NCI-H2227 treated with DMSO at 0.1 percent for 48 hours (cell line): ENCODE results near the gene DNAH17.

Experiments used
- DNase-seq: peaks from one replicate; lab custom pipeline; 2025; lab: John Stamatoyannopoulos, UW

DNAH17 gene

GRCh38 chr17:78449983-78450595 lies 127.1 kb downstream of the DNAH17 start:
- no peak for DNase-seq

- no peak for DNase-seq
Measured at GRCh38 chr17:78448356-78448993, 128.7 kb downstream of the DNAH17 start.

- no peak for DNase-seq
Measured at GRCh38 chr17:78446833-78447232, 130.4 kb downstream of the DNAH17 start.

GRCh38 chr17:78444392-78444791 lies 132.8 kb downstream of the DNAH17 start:
- no peak for DNase-seq

- DNase-seq, result no peak
Measured at GRCh38 chr17:78442648-78443218, 134.5 kb downstream of the DNAH17 start.

DNA sequence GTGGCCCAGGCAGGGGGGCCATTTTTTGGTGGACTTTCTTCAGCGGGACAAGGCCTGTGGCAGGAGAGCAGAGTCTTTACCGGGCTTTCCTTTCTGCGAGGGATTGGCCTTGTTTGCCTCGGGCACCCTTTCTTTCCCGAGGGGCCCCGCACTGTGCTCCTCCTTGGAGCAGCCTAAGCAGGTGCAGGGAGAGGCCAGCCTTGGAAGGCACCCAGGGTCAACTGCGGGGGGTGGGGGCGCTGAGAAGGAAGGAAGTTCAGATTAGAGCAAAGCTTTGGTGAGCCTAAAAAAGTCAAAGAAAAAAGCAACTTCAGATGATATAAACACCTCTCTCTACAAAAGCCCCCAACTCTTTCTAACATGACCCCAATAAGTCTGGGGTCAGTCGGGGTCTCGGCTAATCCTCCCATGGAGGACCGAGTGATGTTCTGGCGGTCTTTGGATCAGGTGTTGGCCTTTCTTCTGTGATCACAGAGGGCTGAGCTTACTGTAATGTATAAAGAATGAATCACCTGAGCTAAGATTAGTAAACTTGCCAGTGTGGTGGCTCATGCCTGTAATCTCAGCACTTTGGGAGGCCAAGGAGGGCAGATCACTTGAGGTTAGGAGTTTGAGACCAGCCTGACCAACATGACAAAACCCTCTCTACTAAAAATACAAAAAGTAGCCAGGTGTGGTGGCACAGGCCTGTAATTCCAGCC lies 135.8 kb downstream of the DNAH17 start:
- no peak for DNase-seq

GRCh38 chr17:78438694-78439325 lies 138.4 kb downstream of the DNAH17 start:
- DNase-seq, result no peak

DNA sequence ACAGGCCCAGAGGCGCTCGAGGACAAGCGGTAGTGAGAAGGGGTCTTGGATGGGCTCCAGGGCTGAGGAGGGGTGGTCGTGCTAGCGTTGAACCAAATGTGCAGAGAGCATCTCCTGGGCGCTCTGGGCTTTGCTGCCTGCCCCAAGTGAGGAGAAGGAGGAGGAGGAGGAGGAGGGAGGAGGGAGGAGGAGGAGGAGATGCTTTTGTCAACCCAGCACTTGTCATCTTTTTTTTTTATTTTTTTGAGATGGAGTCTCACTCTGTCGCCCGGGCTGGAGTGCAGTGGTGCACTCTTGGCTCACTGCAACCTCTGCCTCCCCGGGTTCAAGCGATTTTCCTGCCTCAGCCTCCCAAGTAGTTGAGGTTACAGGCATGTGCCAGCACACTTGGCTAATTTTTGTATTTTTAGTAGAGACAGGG lies 138.9 kb downstream of the DNAH17 start:
- DNase-seq, result no peak

DNA sequence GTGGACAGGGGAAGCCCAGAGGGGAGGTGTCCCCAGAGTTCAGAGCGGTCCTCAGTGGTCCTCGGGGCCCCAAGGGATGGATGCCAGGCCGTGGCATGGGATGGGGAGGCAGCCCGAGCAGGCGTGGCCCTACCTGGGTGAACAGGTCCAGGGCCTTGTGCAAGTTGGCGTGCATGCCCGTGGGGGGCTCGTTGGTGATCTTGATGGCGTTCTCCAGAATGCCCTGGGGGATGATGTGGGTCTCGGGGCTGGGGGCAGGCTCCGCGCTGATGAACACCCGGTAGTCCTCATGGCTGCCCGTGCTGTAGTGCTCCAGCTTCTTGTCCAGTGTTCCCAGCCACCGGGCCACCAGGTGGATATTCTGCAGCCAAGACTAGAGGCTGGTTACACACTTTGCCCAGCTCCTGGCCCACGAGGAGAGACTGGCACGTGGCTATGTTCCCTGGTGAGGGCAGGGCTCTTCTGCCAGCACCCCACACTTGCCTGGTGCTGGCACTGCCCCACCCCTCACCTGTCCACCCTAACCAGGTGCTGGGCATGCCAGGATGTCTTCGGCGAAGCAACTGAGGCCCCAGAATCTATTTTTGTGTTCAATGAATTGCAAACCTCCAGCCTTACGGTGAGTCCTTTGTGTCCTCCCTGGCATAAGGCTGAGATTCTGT lies 139.6 kb downstream of the DNAH17 start:
- DNase-seq, result no peak

GRCh38 chr17:78435330-78436005 lies 141.7 kb downstream of the DNAH17 start:
- no peak for DNase-seq

DNA sequence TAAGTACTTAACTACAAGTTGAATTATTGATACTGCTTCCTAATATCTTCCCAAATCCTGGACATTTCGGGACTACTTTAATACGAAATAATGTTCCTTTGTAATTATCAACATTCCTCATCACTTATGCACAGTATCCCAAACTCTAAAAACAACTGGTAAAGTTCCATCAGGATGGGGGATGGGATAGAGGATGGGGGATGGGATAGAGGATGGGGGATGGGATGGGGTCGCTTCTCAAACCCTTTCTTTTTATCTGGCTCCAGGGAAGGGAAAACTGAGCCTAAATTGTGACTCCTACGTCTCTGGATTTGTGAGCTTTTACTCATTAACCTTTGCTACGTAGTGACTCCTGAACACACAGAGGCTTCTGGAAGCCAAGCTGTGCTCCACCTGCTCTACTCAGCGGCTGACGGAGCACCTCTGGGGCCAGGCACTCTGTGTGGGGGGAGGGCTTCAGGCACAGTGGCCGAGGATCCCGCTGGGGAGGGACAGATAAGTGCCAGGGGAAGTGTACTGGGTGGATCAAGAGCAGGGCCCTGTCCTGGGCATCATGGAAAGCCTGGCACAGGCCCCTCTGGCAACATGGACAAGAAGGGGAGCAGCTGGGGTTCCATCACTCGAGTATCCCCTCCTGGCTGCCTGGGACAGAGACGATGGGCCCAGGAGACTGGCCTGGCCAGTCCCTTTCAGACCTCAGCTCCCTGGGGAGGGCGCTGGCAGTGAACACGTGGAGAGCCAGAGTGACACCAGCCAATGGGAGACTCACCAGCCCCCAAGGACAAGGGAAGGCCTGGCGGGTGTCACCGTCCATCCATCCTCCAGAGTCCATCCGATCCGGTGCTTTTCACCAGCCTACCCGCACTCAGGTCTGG lies 142.5 kb downstream of the DNAH17 start:
- DNase-seq, result no peak

DNA sequence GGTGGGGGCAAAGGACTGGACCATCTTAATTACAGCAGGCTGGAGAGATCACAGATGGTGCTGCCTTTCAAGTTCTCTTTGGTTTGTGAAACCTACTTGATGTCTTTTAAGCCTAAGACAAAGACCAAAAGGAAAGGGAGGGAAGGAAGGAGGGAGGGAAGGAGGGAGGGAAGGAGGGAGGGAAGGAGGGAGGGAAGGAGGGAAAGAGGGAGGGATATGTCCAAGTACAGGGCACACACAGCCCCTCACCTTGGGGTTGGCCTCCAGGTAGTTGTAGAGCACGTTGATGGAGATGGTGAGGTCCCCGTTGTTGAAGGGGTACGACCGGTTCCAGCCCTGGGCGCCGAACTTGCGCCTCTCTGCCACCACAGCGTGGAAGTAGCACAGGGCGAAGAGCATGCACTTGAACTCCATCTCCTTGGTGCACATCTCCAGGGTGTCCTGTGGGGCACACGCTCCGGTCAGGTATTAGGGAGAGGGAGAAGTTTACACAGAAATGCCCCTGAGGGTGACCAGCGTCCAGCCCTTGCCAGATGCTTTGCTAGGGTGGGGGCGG lies 143.3 kb downstream of the DNAH17 start:
- DNase-seq, result no peak

DNA sequence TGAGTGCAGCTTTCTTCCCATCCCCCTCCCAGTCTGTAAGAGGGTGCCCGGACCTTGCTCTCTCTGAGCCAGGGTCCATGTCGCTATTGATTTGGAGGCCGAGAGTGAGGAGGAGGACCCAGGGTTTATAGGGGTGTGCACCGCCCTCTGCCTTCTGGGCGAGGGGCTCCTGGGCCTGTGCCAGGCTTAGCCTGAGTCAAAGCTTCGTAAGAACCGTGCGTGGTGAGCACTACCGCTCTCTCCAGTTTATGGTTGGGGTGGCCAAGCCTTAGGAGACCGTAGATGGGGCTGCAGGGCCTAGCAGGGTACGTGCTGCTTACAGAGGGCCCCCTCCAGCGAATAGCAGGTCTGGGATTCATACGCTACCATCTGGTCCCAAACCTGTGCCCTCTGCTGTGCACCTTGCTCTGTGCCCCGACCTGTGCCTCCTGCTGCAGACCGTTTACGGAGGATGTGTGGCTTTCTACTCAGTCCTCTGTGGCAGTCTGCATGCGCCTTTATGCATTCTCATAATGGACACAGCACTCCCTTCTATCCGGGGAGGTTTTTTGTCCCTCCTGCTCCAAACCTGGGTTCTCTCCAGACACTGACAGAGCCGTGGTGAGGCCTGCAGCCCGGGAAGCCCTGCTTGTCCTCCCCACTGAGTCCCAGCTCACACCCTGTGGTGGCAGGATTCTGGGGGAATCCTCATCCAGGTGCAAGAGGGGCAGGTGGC lies 144.0 kb downstream of the DNAH17 start:
- DNase-seq, result no peak

DNA sequence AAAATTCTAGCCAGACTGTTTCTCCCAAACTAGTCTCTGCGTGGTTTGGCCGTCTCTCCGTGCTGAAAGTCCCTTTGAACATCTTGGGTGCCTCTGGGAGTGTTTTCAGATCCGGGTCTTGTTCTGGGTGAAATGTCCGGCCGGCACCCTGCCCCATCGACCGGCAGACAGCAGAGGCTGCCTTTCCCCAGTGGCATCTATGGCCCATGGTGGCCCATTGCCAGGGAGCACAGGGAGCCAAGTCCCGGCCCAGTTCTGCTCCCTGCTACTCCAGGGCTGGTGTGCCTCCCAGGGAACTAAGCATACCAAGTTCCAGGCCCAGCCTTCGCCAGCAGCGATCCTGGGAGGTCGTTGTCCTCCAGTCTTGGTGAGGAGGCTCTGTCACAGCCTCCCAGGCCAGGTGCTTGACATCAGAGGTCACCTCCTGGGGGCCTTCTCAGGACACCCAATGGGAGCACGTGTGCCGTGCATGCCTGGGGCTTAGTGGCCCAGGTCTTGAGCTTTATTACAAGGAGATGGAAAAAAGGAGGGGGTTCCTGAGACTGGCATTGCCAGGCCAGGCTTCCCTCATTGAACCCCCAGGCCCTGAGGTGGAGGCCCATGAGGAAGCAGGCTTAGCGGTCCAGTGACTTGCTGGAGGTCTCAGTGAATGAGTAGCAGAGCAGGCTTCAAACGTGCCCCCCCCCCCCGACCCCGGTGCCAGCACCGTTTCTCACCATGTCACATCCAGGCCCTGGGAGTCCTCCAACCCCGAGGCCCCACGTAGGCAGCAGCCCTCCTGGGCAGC lies 144.8 kb downstream of the DNAH17 start:
- DNase-seq, result no peak

GRCh38 chr17:78431692-78431958 lies 145.6 kb downstream of the DNAH17 start:
- DNase-seq, result no peak

DNA sequence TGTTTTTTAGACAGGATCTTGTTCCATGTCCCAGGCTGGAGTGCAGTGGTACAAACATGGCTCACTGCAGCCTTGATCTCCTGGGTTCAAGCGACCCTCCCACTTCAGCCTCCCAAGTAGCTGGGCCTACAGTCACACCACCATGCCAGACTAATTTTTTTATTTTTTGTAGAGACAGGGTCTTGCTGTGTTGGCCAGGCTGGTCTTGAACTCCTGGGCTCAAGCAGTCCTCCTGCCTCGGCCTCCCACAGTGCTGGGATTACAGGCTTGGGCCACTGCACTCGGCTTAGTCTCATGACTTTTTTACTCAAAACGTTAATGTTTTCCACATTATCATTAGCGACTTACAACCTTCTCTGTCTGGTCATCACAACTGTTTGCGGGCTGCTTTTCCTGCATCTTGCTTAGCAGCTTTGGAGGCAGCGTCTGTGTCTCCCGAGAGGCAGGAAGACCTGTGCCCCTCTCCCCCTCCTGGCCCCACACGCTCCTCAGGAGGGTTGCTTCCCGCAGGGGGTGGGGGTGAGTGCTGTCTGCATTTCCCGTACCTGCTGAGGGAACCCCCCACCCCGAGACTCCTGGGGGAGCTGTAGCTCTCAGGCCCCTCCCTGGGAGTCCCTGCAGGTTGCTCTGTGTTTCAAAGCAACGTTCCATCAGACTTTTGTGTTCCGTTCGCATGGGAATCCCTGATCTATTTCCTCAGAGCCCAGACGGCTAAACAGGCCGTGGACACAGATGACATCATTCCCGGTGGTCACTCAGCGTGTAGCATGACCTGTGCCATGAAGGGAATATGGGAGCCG lies 146.1 kb downstream of the DNAH17 start:
- no peak for DNase-seq

DNA sequence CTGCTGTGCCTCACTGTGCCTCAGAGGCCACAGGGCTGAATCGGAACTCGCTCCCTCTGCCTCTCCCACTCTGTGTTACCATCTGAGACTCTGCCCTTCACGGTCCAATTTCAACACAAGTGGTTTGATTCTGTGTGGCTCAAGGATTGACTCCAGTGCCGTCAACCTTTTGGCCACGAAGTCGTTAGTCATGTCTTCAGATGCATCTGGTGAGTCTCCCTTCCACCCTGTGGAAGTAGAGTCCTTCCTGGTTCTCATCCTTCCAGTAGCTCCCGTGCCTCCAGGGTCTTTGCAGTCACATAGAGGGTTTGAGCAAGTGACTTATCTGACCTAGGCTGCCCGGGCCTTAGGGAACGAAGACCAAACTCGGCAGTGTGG lies 147.6 kb downstream of the DNAH17 start:
- no peak for DNase-seq
